ENCODE results near the gene KMT2E. TPM values are rescaled to one million over a fixed set of nuclear protein-coding genes. Genes with fewer than 3 reads are reported as not detected.

KMT2E gene
- total and polyA plus RNA-seq, 3 donors from 2014 or later: 21.1 to 133 (median 96.6) TPM

- intact Hi-C loops (cut with DNase I; ENCODE audit: low total_unique reads): no loop called here
- DNase-seq: no peak
- TF ChIP-seq POLR2A (IDR thresholded peaks at IDR 0.05): no peak
- Histone ChIP-seq H3K9me3 (no peaks in the 10 kb centered on the region), H3K27me3 (no peaks in the 10 kb centered on the region), H3K36me3 (ENCODE audit: low read depth, missing control alignments) (no peaks in the 10 kb centered on the region), H3K4me3 (no peak overlapping the region), H3K4me1 (peaks cover 5% of the 10 kb centered on the region), H3K27ac (no peak overlapping the region)
Measured at GRCh38 chr7:105030447-105030846, 16.4 kb downstream of the KMT2E start.

GRCh38 chr7:105032553-105033214 is 18.7 kb downstream of the KMT2E start:
- H3K4me1 ChIP-seq: peaks cover 5% of the 10 kb centered on the region
- no peaks in the 10 kb centered on the region for H3K9me3 ChIP-seq
- no peaks in the 10 kb centered on the region for H3K36me3 ChIP-seq (ENCODE audit: low read depth, missing control alignments)
- H3K27ac ChIP-seq: no peak overlapping the region
- DNase-seq: no peak
- H3K27me3 ChIP-seq: no peaks in the 10 kb centered on the region
- intact Hi-C loops (cut with DNase I; ENCODE audit: low total_unique reads): no loop called here
- TF ChIP-seq POLR2A (IDR thresholded peaks at IDR 0.05) (no peak), CTCF (IDR thresholded peaks at IDR 0.05) (no peak)
- WGBS, 2 donors: 79 to 93% methylated on average over 1 of the region's 1 CpG
- H3K4me3 ChIP-seq: no peak overlapping the region

GRCh38 chr7:105035349-105035748 is 21.3 kb downstream of the KMT2E start:
- H3K4me1 ChIP-seq: peaks cover 11% of the 10 kb centered on the region

GRCh38 chr7:105036217-105037168 is 22.5 kb downstream of the KMT2E start:
- Histone ChIP-seq H3K9me3 (no peaks in the 10 kb centered on the region), H3K4me1 (peaks cover 14% of the 10 kb centered on the region), H3K27ac (no peak overlapping the region), H3K36me3 (ENCODE audit: low read depth, missing control alignments) (no peaks in the 10 kb centered on the region), H3K27me3 (no peaks in the 10 kb centered on the region), H3K4me3 (no peak overlapping the region)
- intact Hi-C loops (cut with DNase I; ENCODE audit: low total_unique reads): no loop called here
- DNase-seq: no peak
- WGBS, 2 donors: 70 to 74% methylated on average over 5 of the region's 5 CpGs
- no peak for TF ChIP-seq CTCF (IDR thresholded peaks at IDR 0.05)
- no peak for TF ChIP-seq POLR2A (IDR thresholded peaks at IDR 0.05)

More at GRCh38 chr7:105035349-105035748, 21.3 kb downstream of the KMT2E start:
- DNase-seq: no peak
- Histone ChIP-seq H3K4me3 (no peak overlapping the region), H3K27me3 (no peaks in the 10 kb centered on the region), H3K9me3 (no peaks in the 10 kb centered on the region), H3K36me3 (ENCODE audit: low read depth, missing control alignments) (no peaks in the 10 kb centered on the region), H3K27ac (no peak overlapping the region)
- WGBS, 2 donors: 88 to 90% methylated on average over 5 of the region's 5 CpGs
- intact Hi-C loops (cut with DNase I; ENCODE audit: low total_unique reads): no loop called here
- TF ChIP-seq CTCF (IDR thresholded peaks at IDR 0.05): no peak

GRCh38 chr7:105037319-105037718 is 23.3 kb downstream of the KMT2E start:
- TF ChIP-seq CTCF (IDR thresholded peaks at IDR 0.05) (no peak), POLR2A (IDR thresholded peaks at IDR 0.05) (no peak)
- Histone ChIP-seq H3K9me3 (no peaks in the 10 kb centered on the region), H3K4me3 (no peak overlapping the region), H3K4me1 (peaks cover 14% of the 10 kb centered on the region), H3K36me3 (ENCODE audit: low read depth, missing control alignments) (no peaks in the 10 kb centered on the region), H3K27ac (no peak overlapping the region), H3K27me3 (no peaks in the 10 kb centered on the region)
- intact Hi-C loops (cut with DNase I; ENCODE audit: low total_unique reads): no loop called here
- DNase-seq: no peak
- 47 to 60% methylated on average over 2 of the region's 2 CpGs for WGBS, 2 donors

Data from testis (tissue), 3 donors.